HepG2 (cell line): ENCODE results near the gene GDF9. TPM values are rescaled to one million over a fixed set of nuclear protein-coding genes. Genes with fewer than 3 reads are reported as not detected.

Source experiments
- ARID3A ChIP-seq: IDR thresholded peaks from 2 replicates; pipeline ENCODE4 v1.6.1; 2012; ENCODE audit warnings: low read depth, low read length, improper control_type of control experiment
- KIAA2018 ChIP-seq: sonication (generic); formaldehyde crosslinking; IDR thresholded peaks from 2 replicates; pipeline ENCODE4 v1.5.0; 2020; ENCODE audit warnings: mild to moderate bottlenecking, missing genetic modification reagents, borderline replicate concordance
- PAXIP1 ChIP-seq: sonication (generic); formaldehyde crosslinking; conservative IDR thresholded peaks from 2 replicates; pipeline ENCODE4 v1.4.0; 2020; ENCODE audit warnings: mild to moderate bottlenecking, missing genetic modification reagents, moderate library complexity
- TBX2 ChIP-seq: sonication (generic); formaldehyde crosslinking; IDR thresholded peaks from 2 replicates; pipeline ENCODE4 v1.5.0; 2020; ENCODE audit warnings: missing genetic modification reagents, mild to moderate bottlenecking, borderline replicate concordance
- ZNF567 ChIP-seq: sonication (generic); formaldehyde crosslinking; IDR thresholded peaks from 2 replicates; pipeline ENCODE4 v1.8.1; 2023; ENCODE audit warnings: mild to moderate bottlenecking, missing genetic modification reagents, borderline replicate concordance
- ZNF609 ChIP-seq: sonication (generic); formaldehyde crosslinking; IDR thresholded peaks from 2 replicates; pipeline ENCODE4 v1.4.0; 2020; ENCODE audit warnings: mild to moderate bottlenecking, missing genetic modification reagents, borderline replicate concordance
- polyA plus RNA-seq, 8 experiments: library from polyadenylated mRNA; depleted of rRNA in 3 of 8; stranded (reverse) in 7 of 8; unstranded in 1 of 8; fragments of >200 nt; fragmentation: Illumina TruSeq in 4 of 8; extraction: Trizol in 4 of 8; gene quantifications; 2 replicates each; pipeline versions ENCODE4 v1.2.1 to v1.2.3, GENCODE V29; 2011 to 2016; ENCODE audit warnings: low read depth in 4 of 8, missing spikeins in 1 of 8, mixed read lengths in 1 of 8; ENCODE audit not compliant: insufficient read depth in 1 of 8
- total RNA-seq, 5 experiments: library from RNA; depleted of rRNA; stranded (reverse); fragments of >200 nt; fragmentation: Illumina TruSeq; extraction: Trizol; gene quantifications; 2 replicates each; pipeline ENCODE4 v1.2.3, GENCODE V29; 2016; ENCODE audit warnings: low read depth in 1 of 5

The GDF9 gene
- total and polyA plus RNA-seq, 2 of the 13 experiments (the other 11 are each of a cell fraction or from before 2014, with no cell fraction given) = 0.33 to 0.38 TPM

- TF ChIP-seq ZNF609 (CRISPR knock-in tag) = peak; percentile 71; the same call in 1 of the 2 replicates
- TF ChIP-seq PAXIP1 = peak; percentile 95
- TF ChIP-seq KIAA2018 = no peak
- TF ChIP-seq ZNF567 (CRISPR knock-in tag) = peak; percentile 51; the same call in 1 of the 2 replicates
- peak; percentile 83; the same call in 1 of the 2 replicates for TF ChIP-seq TBX2 (CRISPR knock-in tag)
- peak; percentile 44; the same call in 1 of the 2 replicates for TF ChIP-seq ARID3A
Measured at GRCh38 chr5:132839426-132840301, 26.6 kb downstream of the GDF9 start (continued).
